ENCODE data around the gene C17orf113. TPM values are rescaled to one million over a fixed set of nuclear protein-coding genes. Genes with fewer than 3 reads are reported as not detected.

The C17orf113 gene
- total RNA-seq, 2 donors from 2014 or later = 1.7 to 2.9 TPM

- TF ChIP-seq CTCF (conservative IDR thresholded peaks at IDR 0.05) = no peak
- H3K4me3 Mint-ChIP-seq = no peak overlapping the region
- 81 to 93% methylated on average over 7 to 14 of the region's 14 CpGs for WGBS, 2 experiments (ENCODE audit: insufficient coverage in 1 of 2, insufficient read length in 1 of 2)
- H3K27ac Mint-ChIP-seq = no peak overlapping the region
- no peaks in the 10 kb centered on the region for H3K36me3 ChIP-seq (ENCODE audit: control insufficient read depth, insufficient read depth, low read length)
- H3K36me3 Mint-ChIP-seq (ENCODE audit: low read depth) = no peaks in the 10 kb centered on the region
- H3K9me3 ChIP-seq (ENCODE audit: control insufficient read depth, low read length) = no peaks in the 10 kb centered on the region
- DNase-seq = no peak
- H3K4me1 Mint-ChIP-seq = peaks cover 17% of the 10 kb centered on the region
- no peak overlapping the region for H3K4me3 ChIP-seq (ENCODE audit: low read length)
- H3K27me3 ChIP-seq (ENCODE audit: control insufficient read depth, insufficient read depth, low read length, poor library complexity, severe bottlenecking) = no peaks in the 10 kb centered on the region
- no peak overlapping the region for H3K9ac ChIP-seq (ENCODE audit: extremely low read depth, low read length, poor library complexity, severe bottlenecking)
- H3K27ac ChIP-seq (ENCODE audit: low read depth, low read length) = no peak overlapping the region
- H3K27me3 Mint-ChIP-seq (ENCODE audit: insufficient read depth) = peaks cover 5% of the 10 kb centered on the region
- peaks cover 3% of the 10 kb centered on the region for H3K4me1 ChIP-seq (ENCODE audit: control insufficient read depth, insufficient read depth, low read length)
- H3K9me3 Mint-ChIP-seq = no peaks in the 10 kb centered on the region
Observed at GRCh38 chr17:42062681-42063080, 12.3 kb upstream of the C17orf113 start.

DNA sequence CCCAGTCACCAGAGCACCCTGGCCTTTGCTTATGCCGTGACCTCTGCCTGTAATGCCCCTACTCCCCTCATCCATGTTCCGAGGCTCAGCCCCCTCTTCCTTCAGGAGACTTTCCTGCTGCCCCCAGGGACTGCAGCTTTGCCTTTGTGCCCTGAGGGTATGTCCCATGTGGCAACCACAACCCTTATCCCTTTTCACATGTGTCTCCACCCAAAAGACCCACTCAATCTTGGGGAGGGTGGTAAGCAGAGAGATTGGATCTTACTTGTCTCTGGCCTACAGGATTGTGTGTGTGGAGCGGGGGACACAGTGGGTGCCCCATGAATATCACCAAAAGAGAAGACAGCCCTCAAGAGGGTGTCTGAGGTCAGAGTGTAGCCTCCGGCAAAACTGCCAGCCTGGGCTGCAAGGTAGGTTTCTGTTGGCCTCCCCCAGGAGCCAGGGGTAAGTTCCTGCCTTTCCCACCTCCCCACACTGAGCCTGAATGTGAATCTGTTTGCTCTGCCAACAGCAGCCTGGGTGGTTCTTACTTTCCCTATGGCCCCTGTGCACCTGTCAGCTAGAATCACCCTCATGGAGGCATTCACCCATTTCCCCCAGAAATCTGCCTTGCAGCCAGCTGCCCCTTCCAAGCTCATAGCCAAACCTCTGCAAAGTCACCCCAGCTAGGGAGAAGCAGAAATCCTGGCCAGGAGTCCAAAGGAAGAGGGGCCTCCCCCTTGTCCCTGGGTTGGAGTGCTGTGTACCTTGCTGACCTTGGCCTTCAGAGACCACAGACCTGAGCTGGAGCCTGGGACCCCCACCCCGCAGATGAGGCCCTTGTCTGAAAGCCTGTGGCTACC is 11.5 kb upstream of the C17orf113 start:
- Histone ChIP-seq H3K27me3 (ENCODE audit: control insufficient read depth, insufficient read depth, low read length, poor library complexity, severe bottlenecking) (no peaks in the 10 kb centered on the region), H3K4me1 (ENCODE audit: control insufficient read depth, insufficient read depth, low read length) (peaks cover 3% of the 10 kb centered on the region), H3K9ac (ENCODE audit: extremely low read depth, low read length, poor library complexity, severe bottlenecking) (no peak overlapping the region), H3K4me3 (ENCODE audit: low read length) (no peak overlapping the region), H3K9me3 (ENCODE audit: control insufficient read depth, low read length) (no peaks in the 10 kb centered on the region), H3K36me3 (ENCODE audit: control insufficient read depth, insufficient read depth, low read length) (no peaks in the 10 kb centered on the region), H3K27ac (ENCODE audit: low read depth, low read length) (no peak overlapping the region)
- no peak for TF ChIP-seq CTCF (conservative IDR thresholded peaks at IDR 0.05)
- Mint-ChIP-seq H3K36me3 (ENCODE audit: low read depth) (no peaks in the 10 kb centered on the region), H3K9me3 (no peaks in the 10 kb centered on the region), H3K27me3 (ENCODE audit: insufficient read depth) (peaks cover 5% of the 10 kb centered on the region), H3K27ac (no peak overlapping the region), H3K4me1 (peaks cover 14% of the 10 kb centered on the region), H3K4me3 (no peak overlapping the region)
- DNase-seq = peak; percentile 72
- WGBS, 2 experiments (ENCODE audit: insufficient coverage in 1 of 2, insufficient read length in 1 of 2) = 72 to 83% methylated on average over 2 to 5 of the region's 5 CpGs

DNA sequence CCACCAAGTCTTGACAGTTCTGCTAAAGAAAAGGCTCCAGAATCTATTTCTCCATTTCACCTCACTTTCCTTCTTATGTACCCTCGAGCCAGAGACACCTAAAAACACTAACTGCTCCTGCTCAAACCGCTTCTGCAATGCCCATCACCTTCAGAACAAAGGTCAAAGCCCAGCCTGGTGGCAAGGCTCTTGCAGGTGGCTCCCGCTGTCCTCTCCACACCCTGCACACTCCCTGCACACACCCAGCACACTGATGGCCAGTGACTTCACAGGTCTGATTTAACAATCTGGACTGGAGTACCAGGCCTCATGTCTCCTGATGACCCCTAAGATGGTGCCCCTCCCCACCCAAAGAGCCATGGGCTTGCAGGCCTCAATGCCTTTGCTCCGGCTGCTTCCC is 9.8 kb upstream of the C17orf113 start:
- Mint-ChIP-seq H3K9me3 (no peaks in the 10 kb centered on the region), H3K27ac (no peak overlapping the region), H3K36me3 (ENCODE audit: low read depth) (no peaks in the 10 kb centered on the region), H3K4me1 (peaks cover 21% of the 10 kb centered on the region), H3K27me3 (ENCODE audit: insufficient read depth) (peaks cover 5% of the 10 kb centered on the region), H3K4me3 (no peak overlapping the region)
- H3K9ac ChIP-seq (ENCODE audit: extremely low read depth, low read length, poor library complexity, severe bottlenecking) = no peak overlapping the region
- no peaks in the 10 kb centered on the region for H3K36me3 ChIP-seq (ENCODE audit: control insufficient read depth, insufficient read depth, low read length)
- TF ChIP-seq CTCF (conservative IDR thresholded peaks at IDR 0.05) = no peak
- H3K27me3 ChIP-seq (ENCODE audit: control insufficient read depth, insufficient read depth, low read length, poor library complexity, severe bottlenecking) = no peaks in the 10 kb centered on the region
- no peaks in the 10 kb centered on the region for H3K9me3 ChIP-seq (ENCODE audit: control insufficient read depth, low read length)
- no peak overlapping the region for H3K27ac ChIP-seq (ENCODE audit: low read depth, low read length)
- DNase-seq = no peak
- 93 to 94% methylated on average over 3 to 4 of the region's 4 CpGs for WGBS, 2 experiments (ENCODE audit: insufficient coverage in 1 of 2, insufficient read length in 1 of 2)
- H3K4me3 ChIP-seq (ENCODE audit: low read length) = no peak overlapping the region
- H3K4me1 ChIP-seq (ENCODE audit: control insufficient read depth, insufficient read depth, low read length) = peaks cover 7% of the 10 kb centered on the region

All from endodermal cell (in vitro differentiated cells).